K562 (cell line): ENCODE results near the gene EML2. TPM values are rescaled to one million over a fixed set of nuclear protein-coding genes. Genes with fewer than 3 reads are reported as not detected.

Source experiments
- BACH1 ChIP-seq: fragments of 200-800 bp; sonication (Bioruptor generic); IDR thresholded peaks from 2 replicates; pipeline ENCODE4 v1.6.1; 2016; ENCODE audit warnings: missing genetic modification characterization, missing compliant biosample characterization
- MYC ChIP-seq, 2 experiments: fragments of 250-450 bp in 1 of 2; sonication (Bioruptor Pico) in 1 of 2; IDR thresholded peaks; 2 replicates each; pipeline versions ENCODE4 v1.5.1 to v1.6.1; 2012 to 2021; ENCODE audit warnings: low read depth in 2 of 2, borderline replicate concordance in 1 of 2, improper control_type of control experiment in 1 of 2, low read length in 1 of 2, mild to moderate bottlenecking in 1 of 2, moderate library complexity in 1 of 2
- NELFE ChIP-seq: IDR thresholded peaks from 2 replicates; pipeline ENCODE4 v1.6.1; 2011; ENCODE audit warnings: mild to moderate bottlenecking; ENCODE audit not compliant: insufficient read depth, insufficient read length
- NR2C1 ChIP-seq, 2 experiments: fragments of 450-650 bp; IDR thresholded peaks; 2 replicates each; pipeline ENCODE4 v1.6.1; 2017; ENCODE audit warnings: mild to moderate bottlenecking in 2 of 2, antibody characterized with exemption in 1 of 2, inconsistent platforms in 1 of 2, missing compliant biosample characterization in 1 of 2, missing genetic modification characterization in 1 of 2
- TCF7 ChIP-seq: sonication (generic); IDR thresholded peaks from 2 replicates; pipeline ENCODE4 v1.6.1; 2016; ENCODE audit warnings: antibody characterized with exemption, borderline replicate concordance
- ZNF146 ChIP-seq: IDR thresholded peaks from one replicate; pipeline ENCODE4 v1.6.1; 2018; ENCODE audit warnings: missing compliant biosample characterization; ENCODE audit not compliant: unreplicated experiment
- ZNF280B ChIP-seq: fragments of 250-450 bp; sonication (Bioruptor Pico); IDR thresholded peaks from 2 replicates; pipeline ENCODE4 v1.5.1; 2021; ENCODE audit warnings: mild to moderate bottlenecking
- ZNF512 ChIP-seq: IDR thresholded peaks from 2 replicates; pipeline ENCODE4 v1.6.1; 2016; ENCODE audit warnings: missing genetic modification characterization, missing compliant biosample characterization
- ZNF518B ChIP-seq: fragments of 250-450 bp; sonication (Bioruptor Pico); IDR thresholded peaks from 2 replicates; pipeline ENCODE4 v1.5.0; 2021; ENCODE audit warnings: mild to moderate bottlenecking, moderate library complexity
- ZNF79 ChIP-seq: fragments of 250-450 bp; sonication (Bioruptor Pico); IDR thresholded peaks from 2 replicates; pipeline ENCODE4 v1.4.0; 2020; ENCODE audit warnings: low read depth, mild to moderate bottlenecking, moderate library complexity
- polyA plus RNA-seq, 8 experiments: library from polyadenylated mRNA; depleted of rRNA in 4 of 8; stranded (reverse) in 5 of 8; unstranded in 3 of 8; fragments of >200 nt; fragmentation: Nextera tagmentation in 2 of 8; fragmentation: Illumina TruSeq in 1 of 8; extraction: Ambion mirVana in 2 of 8; extraction: Trizol in 1 of 8; gene quantifications; 2 replicates each; pipeline versions ENCODE4 v1.2.1 to v1.2.3, GENCODE V29; 2011 to 2014; ENCODE audit warnings: inconsistent platforms in 1 of 8, missing spikeins in 1 of 8
- total RNA-seq, 7 experiments: library from RNA; depleted of rRNA in 6 of 7; stranded (reverse); fragments of >200 nt in 6 of 7; fragmentation: Illumina TruSeq in 2 of 7; extraction: Trizol in 2 of 7; gene quantifications; 2 replicates each; pipeline versions ENCODE4 v1.2.1 to v1.2.3, GENCODE V29; 2011 to 2021; ENCODE audit warnings: low replicate concordance in 1 of 7
- TF ChIP-seq, protein P1 (sequence below): sonication (generic); formaldehyde crosslinking; IDR thresholded peaks from 2 replicates; pipeline ENCODE4 v1.4.0; 2020; ENCODE audit warnings: mild to moderate bottlenecking, missing genetic modification reagents
- TF ChIP-seq, protein P2 (sequence below), 2 experiments: fragments of 200-800 bp in 1 of 2; sonication (Bioruptor generic) in 1 of 2; sonication (generic) in 1 of 2; formaldehyde crosslinking in 1 of 2; IDR thresholded peaks in 1 of 2; conservative IDR thresholded peaks in 1 of 2; 2 replicates each; pipeline versions ENCODE4 v1.5.0 to v1.6.1; 2016 to 2020; ENCODE audit warnings: missing compliant biosample characterization in 1 of 2, missing genetic modification characterization in 1 of 2, missing genetic modification reagents in 1 of 2

EML2 gene
- total and polyA plus RNA-seq, 9 of the 15 experiments (the other 6 are each of a cell fraction or from before 2014, with no cell fraction given) = 2.6 to 69.6 (median 24.8) TPM

DNA sequence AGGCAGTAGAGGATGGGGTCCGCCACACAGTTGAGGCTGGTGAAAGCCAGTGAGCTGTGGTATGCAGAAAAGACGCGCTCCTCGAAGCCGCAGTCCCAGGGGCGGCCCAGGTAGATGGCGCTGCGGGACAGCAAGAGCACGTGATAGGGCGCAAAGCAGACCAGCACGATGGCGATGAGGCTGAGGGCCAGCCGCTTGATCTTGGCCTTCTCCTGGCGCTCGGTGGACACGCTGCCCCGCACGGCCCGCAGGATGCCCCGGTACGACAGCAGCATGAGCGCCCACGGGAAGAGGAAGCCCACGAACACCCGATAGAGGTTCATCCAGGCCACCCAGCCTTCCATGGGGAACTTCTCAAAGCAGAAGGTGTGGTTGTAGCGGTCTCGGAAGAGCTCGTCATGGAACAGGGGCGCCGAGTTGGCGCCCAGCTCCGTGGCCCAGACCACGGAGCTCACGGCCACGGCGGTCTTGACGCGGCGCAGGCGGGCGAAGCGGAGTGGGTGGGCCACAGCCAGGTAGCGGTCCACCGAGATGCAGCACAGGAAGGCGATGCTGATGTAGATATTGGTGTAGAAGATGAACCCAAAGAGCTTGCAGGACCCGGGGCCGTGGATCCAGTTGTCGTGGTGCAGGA is 48.1 kb downstream of the EML2 start (continued):
- TF ChIP-seq ZNF518B (no peak), ZNF79 (CRISPR knock-in tag) (no peak), NR2C1 (IDR thresholded peaks at IDR 0.05) (no peak), NR2C1 (tag; IDR thresholded peaks at IDR 0.05) (no peak), TCF7 (no peak), BACH1 (no peak), ZNF512 (tag) (no peak), ZNF280B (CRISPR knock-in tag) (no peak), ZNF146 (no peak), MYC (IDR thresholded peaks at IDR 0.05; ENCODE audit: low read depth, low read length) (peak; percentile 88), MYC (CRISPR knock-in tag; IDR thresholded peaks at IDR 0.05; ENCODE audit: borderline replicate concordance, low read depth) (no peak), NELFE (no peak)
- TF ChIP-seq, protein P1, sequence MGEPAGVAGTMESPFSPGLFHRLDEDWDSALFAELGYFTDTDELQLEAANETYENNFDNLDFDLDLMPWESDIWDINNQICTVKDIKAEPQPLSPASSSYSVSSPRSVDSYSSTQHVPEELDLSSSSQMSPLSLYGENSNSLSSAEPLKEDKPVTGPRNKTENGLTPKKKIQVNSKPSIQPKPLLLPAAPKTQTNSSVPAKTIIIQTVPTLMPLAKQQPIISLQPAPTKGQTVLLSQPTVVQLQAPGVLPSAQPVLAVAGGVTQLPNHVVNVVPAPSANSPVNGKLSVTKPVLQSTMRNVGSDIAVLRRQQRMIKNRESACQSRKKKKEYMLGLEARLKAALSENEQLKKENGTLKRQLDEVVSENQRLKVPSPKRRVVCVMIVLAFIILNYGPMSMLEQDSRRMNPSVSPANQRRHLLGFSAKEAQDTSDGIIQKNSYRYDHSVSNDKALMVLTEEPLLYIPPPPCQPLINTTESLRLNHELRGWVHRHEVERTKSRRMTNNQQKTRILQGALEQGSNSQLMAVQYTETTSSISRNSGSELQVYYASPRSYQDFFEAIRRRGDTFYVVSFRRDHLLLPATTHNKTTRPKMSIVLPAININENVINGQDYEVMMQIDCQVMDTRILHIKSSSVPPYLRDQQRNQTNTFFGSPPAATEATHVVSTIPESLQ (CRISPR knock-in tag) = peak; percentile 85; the same call in 1 of the 2 replicates
- TF ChIP-seq, protein P2, sequence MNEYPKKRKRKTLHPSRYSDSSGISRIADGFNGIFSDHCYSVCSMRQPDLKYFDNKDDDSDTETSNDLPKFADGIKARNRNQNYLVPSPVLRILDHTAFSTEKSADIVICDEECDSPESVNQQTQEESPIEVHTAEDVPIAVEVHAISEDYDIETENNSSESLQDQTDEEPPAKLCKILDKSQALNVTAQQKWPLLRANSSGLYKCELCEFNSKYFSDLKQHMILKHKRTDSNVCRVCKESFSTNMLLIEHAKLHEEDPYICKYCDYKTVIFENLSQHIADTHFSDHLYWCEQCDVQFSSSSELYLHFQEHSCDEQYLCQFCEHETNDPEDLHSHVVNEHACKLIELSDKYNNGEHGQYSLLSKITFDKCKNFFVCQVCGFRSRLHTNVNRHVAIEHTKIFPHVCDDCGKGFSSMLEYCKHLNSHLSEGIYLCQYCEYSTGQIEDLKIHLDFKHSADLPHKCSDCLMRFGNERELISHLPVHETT (CRISPR knock-in tag; conservative IDR thresholded peaks at IDR 0.05 in 1 of 2, IDR thresholded peaks at IDR 0.05 in 1 of 2) = no peak
